Stimulated activated CD8-positive, alpha-beta memory T cell treated with anti-CD3 and anti-CD28 coated beads, Interleukin-12 subunit alpha, Interleukin-12 subunit beta, amount 100 ng/mL, for 24 hours (primary cell): Measurements from ENCODE around the gene RBM44.

Source experiments
- DNase-seq: peaks from one replicate; pipeline ENCODE4 v3.0.0-alpha.2; 2020; ENCODE audit errors: extremely low read depth

The RBM44 gene

DNA sequence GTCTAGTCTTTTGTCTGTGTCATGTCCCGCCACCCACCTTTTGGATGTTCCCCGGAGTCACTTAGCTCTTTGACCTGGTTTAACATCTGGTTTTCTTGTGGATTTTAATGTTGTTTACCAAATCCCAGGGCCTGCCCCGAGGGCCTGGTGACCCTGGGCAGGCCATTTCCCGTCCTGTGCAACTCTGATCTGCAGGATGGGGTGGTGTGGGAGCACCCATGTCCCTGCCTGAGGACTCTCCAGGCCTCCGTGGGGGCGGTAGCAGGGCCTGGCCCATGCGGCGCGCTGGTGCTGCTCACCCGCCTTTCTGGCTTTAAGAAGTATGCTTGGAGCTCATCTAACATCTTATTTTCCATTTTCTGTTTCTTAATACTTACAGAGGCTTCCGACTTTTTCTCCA, 71.5 kb downstream of the RBM44 start:
- no peak for DNase-seq

DNA sequence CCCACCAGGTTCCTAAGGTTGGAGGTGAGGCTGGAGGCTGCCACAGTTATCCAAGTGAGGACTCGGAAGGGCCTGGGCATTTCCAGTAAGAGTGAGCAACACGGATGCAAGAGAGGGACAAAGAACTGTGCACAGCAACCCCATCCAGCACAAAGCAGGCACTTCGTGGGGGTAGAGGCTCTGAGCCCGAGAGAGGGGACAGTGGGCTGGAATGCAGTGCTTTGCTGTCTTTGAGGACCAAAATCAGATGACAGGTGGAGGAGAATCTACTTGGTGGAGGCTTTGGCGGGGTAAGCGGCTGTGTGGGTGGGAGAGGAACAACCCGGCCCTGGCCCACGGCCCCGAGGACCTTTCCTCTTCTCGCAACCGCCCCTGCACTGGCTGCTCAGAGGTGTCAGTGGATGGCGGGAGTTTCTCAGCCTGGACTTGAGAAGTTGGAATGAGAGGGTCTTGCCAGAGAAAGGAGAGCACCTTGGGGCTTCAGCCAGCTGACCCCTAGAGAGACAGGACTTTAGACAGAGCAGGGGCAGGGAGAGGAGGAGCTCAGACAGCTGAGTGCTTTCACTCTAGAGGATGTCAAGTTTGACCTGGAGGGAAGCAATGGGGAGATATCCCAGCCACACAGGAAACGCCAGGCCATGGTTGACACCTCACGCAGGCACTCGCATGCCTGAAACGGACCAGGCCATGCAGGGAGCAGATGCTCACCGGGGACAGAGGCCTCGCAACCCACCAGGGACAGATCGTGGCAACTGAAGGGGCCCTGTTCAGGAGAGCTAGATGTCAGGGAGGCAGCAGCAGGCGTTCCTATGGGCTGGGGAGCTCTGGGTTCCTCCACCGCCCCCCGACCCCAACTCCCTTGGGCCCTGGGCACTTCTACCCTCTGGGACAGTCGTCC, 72.4 kb downstream of the RBM44 start:
- no peak for DNase-seq

DNA sequence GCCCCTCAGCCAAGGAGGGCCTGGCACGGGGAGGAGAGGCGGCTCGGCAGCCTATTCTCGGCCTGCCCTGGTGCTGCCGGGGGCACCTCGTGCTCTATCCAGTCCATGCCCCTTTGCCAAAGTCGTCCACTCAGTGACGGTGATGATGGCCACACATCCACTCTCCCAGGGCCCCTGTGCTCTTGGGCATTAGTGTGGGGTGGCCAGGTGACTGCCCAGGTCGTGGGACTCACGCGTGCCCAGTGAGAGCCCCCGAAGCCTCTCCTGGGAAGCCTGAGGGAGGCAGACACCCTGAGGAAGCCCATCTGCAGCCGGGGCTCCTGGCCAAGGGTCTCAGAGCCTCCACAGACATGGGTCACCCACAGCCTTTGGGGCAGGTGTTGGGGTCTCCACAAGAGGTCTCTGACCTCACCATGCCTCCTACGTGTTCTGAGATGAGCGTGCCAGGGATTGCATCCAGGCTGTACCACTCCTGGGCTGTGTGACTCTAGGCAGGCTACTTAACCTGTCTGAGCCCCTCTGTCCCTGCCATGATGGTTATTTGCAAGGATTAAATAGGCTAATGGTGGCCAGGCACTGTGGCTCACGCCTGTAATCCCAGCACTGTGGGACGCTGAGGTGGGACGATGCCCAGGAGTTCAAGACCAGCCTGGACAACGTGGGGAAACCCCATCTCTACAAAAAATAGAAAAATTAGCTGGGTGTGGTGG, 73.8 kb downstream of the RBM44 start:
- no peak for DNase-seq

DNA sequence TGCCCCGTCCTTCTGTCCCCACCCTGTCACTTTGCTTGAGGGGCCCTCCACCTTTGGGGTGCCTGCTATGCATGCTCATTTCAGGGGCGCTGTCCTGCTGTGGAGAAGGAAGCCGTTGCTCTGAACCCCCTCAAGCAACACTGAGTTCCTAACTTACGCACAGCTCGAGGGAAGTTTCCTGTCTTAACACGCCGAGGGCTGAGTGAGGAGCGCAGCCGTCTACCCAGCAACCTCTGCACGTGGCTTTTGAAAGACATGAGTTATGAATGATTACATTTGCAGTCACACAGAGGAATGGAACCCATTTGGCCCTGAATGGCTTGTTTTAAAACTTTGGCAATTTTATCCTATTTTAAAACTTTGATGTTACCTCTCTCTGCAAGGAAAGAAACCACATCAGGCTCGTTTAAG, 74.8 kb downstream of the RBM44 start:
- no peak for DNase-seq

DNA sequence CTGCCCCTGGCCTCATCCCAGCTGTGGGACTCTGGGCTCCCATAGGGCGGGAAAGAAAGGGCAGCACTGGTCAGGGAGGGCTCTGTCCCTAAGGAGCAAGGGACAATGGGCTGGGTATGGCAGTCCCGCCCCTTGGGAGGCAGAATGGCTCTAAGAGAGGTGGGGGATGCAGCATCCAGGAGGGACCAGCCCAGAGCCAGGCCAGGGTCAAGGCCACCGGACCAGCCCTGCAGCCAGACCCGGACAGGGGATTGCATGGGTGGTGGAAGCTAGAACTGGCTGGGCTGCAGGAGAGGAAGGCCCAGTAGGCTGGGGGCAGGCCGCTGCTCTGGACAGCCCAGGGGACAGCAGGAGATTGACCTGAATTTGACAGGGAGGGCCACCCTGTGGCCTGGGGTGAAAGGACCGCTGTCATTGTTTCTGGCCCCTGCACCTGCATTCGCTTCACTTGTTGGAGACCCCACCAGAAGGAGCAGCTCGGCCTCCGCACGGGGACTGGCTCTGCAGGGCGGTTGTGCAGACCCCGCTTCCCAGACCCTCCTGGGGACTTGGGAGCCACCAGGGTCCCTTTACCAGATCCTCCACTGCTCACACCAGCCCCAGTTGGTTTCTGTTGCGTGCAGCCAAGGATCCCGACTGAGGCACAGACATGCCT, 75.4 kb downstream of the RBM44 start:
- DNase-seq = no peak

DNA sequence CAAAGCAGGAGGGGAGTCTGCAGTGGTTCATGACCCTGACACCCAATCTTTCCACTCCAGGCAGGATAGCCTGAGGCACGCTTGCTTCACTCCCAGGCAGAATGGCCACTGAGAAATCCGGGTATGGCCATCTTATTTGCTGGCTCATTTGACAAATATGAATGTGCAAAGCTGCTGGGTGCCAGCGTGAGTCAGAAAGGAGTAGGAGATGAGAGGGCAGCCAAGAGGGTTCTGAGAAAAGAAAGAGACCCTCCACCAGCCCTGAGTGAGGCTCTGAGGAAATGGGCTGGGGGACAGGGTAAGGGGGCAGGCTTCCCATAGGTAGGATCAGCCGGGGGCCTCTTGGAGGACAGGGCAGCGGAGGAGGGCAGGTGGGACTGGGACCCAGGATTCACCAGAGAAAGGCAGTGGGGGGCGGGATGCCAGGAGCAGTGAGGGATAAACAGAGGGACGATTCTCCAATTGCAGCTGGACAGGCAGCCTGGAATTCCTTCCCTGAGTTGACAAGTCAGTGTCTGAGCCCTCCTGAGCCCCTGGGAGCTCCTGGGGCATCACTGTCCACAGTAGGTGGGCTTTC, 76.1 kb downstream of the RBM44 start:
- no peak for DNase-seq

DNA sequence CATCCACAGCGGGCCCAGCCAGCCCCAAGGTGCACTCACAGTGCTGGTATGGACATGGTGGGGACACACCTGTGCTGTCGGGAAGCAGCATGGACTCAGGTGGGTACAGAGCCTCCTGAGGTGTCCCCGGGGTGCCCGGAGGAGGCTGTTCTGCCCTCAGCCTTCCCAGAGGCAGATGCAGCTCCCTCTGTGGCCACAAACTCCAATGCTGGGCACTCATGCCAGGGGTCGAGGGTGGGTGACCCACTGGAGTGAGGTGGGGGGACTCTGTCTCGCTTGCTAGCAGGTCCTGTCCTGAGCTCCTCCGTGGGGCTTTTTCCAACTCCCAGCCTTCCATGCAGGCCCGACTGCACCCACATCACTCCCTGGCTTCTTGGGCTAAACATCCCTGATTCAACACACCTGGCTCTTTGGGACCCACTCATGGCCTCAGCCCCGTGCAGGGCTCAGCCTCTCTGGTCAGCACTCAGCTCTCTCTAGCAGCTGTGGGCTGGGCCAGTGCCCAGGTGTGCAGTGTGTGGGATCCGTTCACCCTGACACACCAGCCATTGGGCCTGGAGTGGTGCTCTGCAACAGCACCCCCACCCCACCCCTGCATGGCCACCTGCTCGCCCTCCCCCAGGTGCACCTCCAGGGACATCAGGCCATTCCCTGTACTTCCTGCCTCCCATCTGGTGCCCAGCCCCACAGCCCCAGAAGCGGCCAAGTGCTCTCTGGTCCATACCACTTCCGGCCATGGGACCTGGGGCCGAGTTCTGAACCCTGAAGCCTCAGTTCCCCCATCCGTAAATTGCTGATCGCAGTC, 76.9 kb downstream of the RBM44 start:
- no peak for DNase-seq

DNA sequence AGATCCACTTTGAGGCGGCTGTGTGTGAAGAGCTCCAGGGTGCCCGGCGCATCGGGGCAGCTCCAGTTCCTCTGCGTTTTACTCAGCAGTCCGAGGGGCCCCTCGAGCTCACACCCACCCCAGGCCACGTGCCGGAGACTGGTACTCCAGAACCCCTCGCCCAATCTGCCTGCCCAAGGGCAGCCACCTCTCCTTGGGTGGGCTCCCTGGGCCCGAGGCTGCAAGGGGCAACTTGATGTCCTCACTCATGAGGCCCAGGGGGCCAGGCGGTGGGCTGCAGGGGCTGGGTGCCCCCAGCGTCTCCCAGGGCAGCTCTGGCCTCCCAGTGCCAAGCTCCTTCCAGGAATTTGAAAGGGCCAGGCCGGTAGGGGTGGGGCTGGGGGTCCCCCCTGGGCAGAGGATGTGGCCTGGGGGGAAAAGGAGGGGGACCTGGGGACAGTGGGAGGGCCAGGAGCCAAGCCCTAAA, 77.5 kb downstream of the RBM44 start:
- DNase-seq = no peak

DNA sequence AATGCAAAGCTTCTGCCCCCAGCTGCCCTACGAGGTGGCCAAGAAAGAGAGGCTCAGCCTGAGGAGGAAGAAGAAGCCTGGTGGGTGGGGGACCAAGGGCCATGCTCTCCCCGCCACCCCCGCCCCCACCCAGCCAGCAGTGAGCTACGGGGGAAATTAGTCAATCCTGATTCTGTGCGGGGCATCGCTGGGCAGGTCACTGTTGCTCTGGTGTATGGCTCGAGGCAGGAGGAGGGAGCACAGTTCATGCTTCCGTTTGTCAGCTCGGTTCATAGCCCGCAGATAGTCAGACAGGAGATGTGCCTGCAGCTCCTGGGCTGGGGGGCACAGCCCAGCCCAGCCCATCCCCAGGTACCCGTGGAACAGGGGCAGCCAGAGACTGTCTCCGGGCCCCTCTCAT, 78.0 kb downstream of the RBM44 start:
- DNase-seq = no peak

DNA sequence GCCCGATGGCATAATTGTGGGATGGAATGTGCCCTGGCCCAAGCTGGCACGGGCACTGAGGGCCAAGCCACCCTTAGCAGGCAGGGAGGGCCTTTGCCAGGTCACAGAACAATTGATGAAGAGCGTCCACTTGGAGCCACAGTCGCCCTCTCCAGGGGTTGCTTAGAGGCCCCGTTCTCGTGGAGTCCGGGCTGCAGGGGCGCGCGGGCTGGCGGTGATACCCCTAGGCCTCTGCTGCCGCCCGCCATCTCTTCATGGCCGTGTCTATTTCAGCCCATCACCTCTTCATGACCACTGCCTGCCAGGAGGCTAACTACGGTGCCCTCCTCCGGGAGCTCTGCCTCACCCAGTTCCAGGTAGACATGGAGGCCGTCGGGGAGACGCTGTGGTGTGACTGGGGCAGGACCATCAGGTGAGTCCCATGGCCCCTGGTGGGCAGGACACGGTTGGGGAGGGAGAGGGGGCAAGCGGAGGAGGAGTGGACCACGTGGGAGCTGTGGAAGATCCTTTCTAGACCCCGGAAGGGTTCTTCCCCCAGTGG, 78.4 kb downstream of the RBM44 start:
- no peak for DNase-seq

DNA sequence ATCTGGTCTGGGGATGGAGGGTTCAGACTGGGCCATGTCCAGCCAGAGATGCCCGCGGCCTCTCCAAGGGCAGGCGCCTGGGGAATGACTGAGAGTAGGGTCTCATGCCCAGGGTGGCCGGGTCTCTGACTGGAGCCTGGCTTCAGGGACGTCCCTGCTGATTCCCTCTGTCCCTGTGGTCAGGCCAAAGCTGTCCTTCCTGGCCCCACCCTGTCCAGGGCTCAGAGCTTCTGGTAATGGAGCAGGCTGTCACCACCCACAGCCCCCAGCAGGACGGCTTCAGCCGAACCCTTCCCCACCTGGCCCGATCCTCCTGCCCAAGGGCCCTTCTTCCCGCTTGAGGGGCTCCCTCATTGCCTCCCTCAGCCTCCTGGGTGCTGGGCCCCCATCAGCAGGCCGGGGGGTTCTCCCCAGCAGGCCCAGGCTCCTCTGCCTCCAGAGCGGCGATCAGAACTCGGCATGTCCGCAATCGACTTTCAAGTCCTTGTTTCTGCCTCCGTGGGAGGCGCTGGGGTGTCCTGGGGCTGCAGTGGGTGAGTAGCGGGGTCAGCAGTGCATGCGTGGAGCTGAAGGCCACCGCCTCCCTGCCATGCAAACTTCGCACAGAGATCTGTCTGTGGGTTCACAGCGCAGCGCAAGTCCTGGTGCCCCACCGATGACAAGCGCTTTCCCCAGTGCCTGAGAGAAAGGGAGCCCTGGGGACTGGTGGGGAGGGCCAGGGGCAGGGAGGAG, 79.2 kb downstream of the RBM44 start:
- DNase-seq = no peak

DNA sequence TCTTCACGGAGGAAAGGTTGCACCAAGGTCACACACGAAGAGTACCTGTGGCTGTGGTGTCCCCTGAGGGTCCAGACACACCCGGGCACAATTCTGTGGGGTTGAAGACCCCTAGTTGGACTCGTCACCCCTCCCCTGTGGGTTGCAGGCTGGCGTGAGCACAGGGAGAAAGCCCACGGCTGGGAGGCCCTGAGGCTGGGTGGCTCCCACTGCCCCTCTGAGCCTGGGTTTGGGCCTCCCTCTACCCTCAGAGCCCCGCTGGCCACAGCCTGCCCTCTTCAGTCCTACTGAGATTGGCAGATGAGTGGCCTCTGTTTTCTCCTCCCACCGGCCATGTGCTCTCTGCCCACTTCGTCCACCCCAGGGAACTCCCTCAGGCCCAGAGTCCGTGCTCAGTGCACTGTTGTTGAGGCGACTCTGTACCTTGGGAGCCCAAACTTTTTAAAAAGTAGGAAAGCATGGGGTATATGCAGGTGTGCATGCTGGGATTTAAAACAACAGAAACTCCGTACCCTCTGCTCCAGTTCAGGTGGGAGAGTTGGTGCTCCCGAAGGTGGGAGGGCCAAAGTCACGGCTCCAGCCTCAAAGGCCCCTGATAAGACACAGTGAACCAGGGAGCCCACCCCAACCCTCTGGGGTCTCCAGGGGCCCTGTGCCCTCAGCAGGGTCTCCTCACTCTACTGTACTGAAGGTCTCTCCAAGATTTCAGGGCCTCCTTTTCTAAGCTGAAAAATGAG, 79.9 kb downstream of the RBM44 start:
- no peak for DNase-seq

DNA sequence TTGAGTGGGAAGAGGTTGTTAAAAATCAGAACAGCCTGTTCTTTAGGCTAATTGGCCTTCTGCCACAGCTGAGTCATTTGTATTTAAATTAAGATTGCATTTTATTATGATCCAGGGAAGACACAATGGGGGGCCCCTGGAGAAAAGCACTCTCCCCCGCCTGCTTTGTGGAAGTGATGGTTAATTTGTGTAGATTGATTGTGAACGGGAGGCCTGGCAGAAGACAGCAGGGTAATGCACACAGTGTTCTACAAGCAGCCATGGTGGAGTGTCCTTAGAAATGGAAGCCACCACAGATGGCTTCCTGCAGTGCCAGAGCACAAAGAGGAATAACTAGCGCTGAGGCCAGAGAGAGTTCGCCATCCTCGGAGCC, 80.5 kb downstream of the RBM44 start:
- no peak for DNase-seq

DNA sequence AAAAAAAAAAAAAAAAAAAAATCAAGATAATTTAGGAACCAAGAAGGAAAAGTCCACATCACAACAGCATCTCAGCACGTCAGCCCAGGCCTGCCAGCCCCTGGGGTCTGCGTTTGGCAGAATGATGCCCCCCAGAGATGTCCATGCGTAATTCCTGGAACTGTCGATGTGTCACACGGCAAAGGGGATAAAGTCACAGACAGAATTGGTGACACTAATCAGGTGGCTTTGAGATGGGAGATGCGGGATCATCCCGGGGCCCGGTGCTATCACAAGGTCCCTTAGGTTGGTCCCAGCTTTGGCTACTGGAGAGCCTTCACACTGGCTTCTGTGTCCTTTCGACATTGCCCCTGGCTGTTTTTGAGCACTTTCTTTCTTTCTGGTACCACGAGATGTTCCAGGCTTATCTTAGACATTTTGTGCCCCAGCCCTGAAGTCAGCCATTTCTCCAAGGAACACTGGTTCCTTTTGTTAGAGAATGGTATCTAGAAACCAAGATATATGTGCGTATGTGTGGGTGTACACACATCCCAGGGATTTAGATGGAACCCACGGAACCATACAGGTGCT, 81.5 kb downstream of the RBM44 start:
- no peak for DNase-seq

DNA sequence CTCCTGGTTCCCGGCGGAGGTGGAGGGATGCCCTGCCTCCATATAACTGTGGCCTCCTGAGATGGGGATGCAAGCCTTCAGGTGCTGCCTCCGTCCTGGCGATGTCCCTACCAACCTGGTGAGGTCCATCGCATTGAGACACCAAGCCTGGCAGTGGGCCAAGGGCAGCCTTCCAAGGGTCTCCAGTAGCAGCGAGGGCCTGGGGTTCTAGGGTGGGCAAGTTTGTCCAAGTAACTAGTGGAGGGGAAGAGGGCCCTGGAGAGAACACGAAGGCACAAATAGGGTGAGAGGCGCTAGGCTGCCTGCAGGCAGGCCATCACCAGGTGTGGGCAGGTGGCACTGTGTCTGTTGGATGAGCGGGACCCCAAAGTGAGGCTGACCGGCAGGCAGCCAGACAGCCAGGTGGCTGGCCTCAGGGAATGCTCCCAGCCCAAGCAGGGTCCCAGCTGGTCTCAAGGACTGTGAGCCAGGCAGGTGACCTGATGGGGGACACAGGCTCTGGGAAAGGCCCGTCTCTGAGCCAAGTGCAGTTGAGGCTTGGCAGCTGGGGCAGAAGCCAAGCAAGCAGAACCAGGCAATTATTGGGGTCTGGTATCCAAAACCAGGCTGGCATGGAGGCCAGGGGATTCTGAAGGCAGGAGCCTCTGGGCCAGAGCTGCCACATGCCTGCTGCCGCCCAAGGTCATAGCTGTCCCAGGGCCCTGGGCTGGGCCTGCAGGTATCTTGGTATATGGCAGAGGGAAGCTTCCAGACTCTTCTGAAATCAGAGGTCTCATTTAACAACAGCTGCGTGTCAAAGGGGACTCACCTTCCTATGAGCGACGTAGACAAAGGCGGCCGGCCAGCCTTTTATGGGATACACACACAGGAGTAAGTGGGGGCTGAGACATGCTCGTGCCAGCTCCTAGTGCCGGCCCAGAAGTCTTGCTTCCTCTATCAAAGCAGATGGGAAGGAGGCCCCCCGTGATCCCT, 84.2 kb downstream of the RBM44 start:
- no peak for DNase-seq

DNA sequence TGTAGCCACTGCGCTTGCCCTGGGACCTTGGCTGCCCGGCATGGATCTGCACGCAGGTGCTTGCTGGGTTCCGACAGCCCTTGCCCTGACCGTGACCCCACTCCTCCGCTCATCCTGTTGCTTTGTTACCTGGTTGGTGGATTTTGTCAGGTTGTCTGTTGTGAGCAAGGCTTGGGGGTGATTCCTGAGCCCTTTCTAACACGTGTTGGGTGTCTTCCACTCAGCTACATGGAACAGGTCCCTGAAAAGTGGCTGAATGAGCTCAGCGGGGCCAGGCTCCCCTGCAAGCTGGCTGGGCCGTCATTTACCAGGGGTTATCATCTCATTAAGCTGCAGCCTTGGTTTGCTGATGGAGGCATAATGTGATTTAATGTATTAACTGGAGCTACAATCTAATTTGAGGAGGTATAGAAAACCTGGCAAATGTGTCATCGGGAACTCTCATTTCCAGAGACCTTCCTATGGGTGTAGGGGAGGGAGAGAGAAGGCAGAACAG, 85.4 kb downstream of the RBM44 start:
- DNase-seq = no peak

DNA sequence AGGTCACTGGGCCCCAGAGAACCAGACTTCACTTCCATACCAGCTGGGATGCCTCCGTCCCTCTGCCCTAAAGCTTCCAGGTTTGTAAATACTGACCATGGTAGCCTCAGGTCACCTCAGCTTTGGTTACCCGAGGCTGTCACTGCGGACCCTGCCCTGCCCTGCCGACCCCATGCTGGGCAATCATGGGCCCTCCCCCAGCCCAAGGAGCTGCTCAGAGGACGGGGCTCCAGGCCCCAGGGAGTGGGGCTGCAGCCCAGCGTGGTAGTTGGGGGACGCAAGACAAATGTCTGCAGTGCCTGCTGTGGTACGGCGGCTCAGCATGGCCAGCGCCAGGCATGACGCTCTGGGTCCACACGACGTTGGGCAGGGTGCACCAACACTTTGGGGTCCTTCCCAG, 86.1 kb downstream of the RBM44 start:
- DNase-seq = no peak
